HEK293 (cell line): ENCODE data around the gene POLR2L.

Experiments used
- CTCF ChIA-PET: fragments of 350-600 bp; formaldehyde crosslinking; extraction: SDS; loops from one replicate; lab custom pipeline; 2021; ENCODE audit warnings: antibody characterized with exemption; lab: Yijun Ruan, JAX
- POLR2A ChIA-PET: fragments of 300-600 bp; formaldehyde crosslinking; extraction: SDS; loops from one replicate; lab custom pipeline; 2020; ENCODE audit warnings: antibody characterized with exemption, inconsistent platforms; lab: Yijun Ruan, JAX
- H3K27ac ChIP-seq: fragments of 200-500 bp; sonication (Bioruptor generic); 2 replicates; pipeline ENCODE4 v1.5.1; 2014; ENCODE audit warnings: low read depth, low read length, control low read depth, inconsistent platforms; ENCODE audit errors: extremely low read depth
- H3K36me3 ChIP-seq, 2 experiments: fragments of 200-500 bp in 1 of 2; sonication (Bioruptor generic) in 1 of 2; 1 replicate in 1 of 2; 2 replicates in 1 of 2; pipeline ENCODE4 v1.5.1; 2014 to 2017; ENCODE audit warnings: inconsistent platforms in 2 of 2, low read length in 2 of 2; ENCODE audit not compliant: control insufficient read depth in 2 of 2, insufficient read depth in 1 of 2
- H3K4me1 ChIP-seq: fragments of 200-500 bp; sonication (Bioruptor generic); 2 replicates; pipeline ENCODE4 v1.5.1; 2014; ENCODE audit warnings: mild to moderate bottlenecking, low read length, inconsistent platforms; ENCODE audit not compliant: control insufficient read depth, insufficient read depth
- H3K4me3 ChIP-seq: 2 replicates; pipeline ENCODE4 v1.5.1; 2011; ENCODE audit warnings: low read depth, mild to moderate bottlenecking, control low read depth, low read length, moderate library complexity
- H3K9me3 ChIP-seq: fragments of 200-500 bp; sonication (Bioruptor generic); 2 replicates; pipeline ENCODE4 v1.5.1; 2014; ENCODE audit warnings: low read depth, low read length, inconsistent platforms; ENCODE audit not compliant: control insufficient read depth, insufficient read depth
- CTCF ChIP-seq: fragments of 450-650 bp; formaldehyde crosslinking; IDR thresholded peaks from 2 replicates; pipeline ENCODE4 v1.5.1; 2016; ENCODE audit warnings: missing biosample characterization, missing genetic modification characterization
- GLIS2 ChIP-seq: fragments of 450-650 bp; formaldehyde crosslinking; IDR thresholded peaks from 2 replicates; pipeline ENCODE4 v1.5.1; 2016; ENCODE audit warnings: missing biosample characterization, missing genetic modification characterization
- KLF1 ChIP-seq: fragments of 450-650 bp; formaldehyde crosslinking; IDR thresholded peaks from 2 replicates; pipeline ENCODE4 v1.5.1; 2016; ENCODE audit warnings: missing biosample characterization, missing genetic modification characterization
- KLF10 ChIP-seq: fragments of 450-650 bp; IDR thresholded peaks from 2 replicates; pipeline ENCODE4 v1.5.1; 2018; ENCODE audit warnings: missing biosample characterization, mild to moderate bottlenecking, missing genetic modification characterization
- KLF8 ChIP-seq: fragments of 450-650 bp; formaldehyde crosslinking; IDR thresholded peaks from 2 replicates; pipeline ENCODE4 v1.5.1; 2016; ENCODE audit warnings: missing biosample characterization, missing genetic modification characterization
- KLF9 ChIP-seq: fragments of 450-650 bp; formaldehyde crosslinking; IDR thresholded peaks from 2 replicates; pipeline ENCODE4 v1.5.1; 2016; ENCODE audit warnings: missing biosample characterization, missing genetic modification characterization, low read depth
- MZF1 ChIP-seq: fragments of 450-650 bp; formaldehyde crosslinking; IDR thresholded peaks from 2 replicates; pipeline ENCODE4 v1.5.1; 2017; ENCODE audit warnings: missing biosample characterization, missing genetic modification characterization, borderline replicate concordance
- REPIN1 ChIP-seq: fragments of 450-650 bp; formaldehyde crosslinking; IDR thresholded peaks from 2 replicates; pipeline ENCODE4 v1.5.1; 2017; ENCODE audit warnings: missing biosample characterization, missing genetic modification characterization, low read depth
- SCRT1 ChIP-seq: fragments of 450-650 bp; formaldehyde crosslinking; IDR thresholded peaks from 2 replicates; pipeline ENCODE4 v1.5.1; 2016; ENCODE audit warnings: missing biosample characterization, missing genetic modification characterization, borderline replicate concordance
- SCRT2 ChIP-seq: fragments of 450-650 bp; formaldehyde crosslinking; IDR thresholded peaks from 2 replicates; pipeline ENCODE4 v1.5.1; 2016; ENCODE audit warnings: missing biosample characterization, missing genetic modification characterization
- SP2 ChIP-seq: fragments of 450-650 bp; formaldehyde crosslinking; IDR thresholded peaks from 2 replicates; pipeline ENCODE4 v1.5.1; 2016; ENCODE audit warnings: missing biosample characterization, missing genetic modification characterization
- SP3 ChIP-seq: fragments of 450-650 bp; formaldehyde crosslinking; IDR thresholded peaks from 2 replicates; pipeline ENCODE4 v1.5.1; 2016; ENCODE audit warnings: missing biosample characterization, missing genetic modification characterization
- TCF7L2 ChIP-seq: IDR thresholded peaks from 2 replicates; pipeline ENCODE4 v1.6.1; 2011; ENCODE audit warnings: low read depth, mild to moderate bottlenecking, inconsistent platforms, low read length, moderate library complexity, borderline replicate concordance
- ZFHX2 ChIP-seq: fragments of 450-650 bp; formaldehyde crosslinking; conservative IDR thresholded peaks from 2 replicates; pipeline ENCODE4 v1.5.1; 2016; ENCODE audit warnings: missing biosample characterization, missing genetic modification characterization
- ZIC2 ChIP-seq: fragments of 450-650 bp; formaldehyde crosslinking; IDR thresholded peaks from 2 replicates; pipeline ENCODE4 v1.5.1; 2016; ENCODE audit warnings: missing biosample characterization, missing genetic modification characterization
- ZNF148 ChIP-seq: fragments of 450-650 bp; formaldehyde crosslinking; IDR thresholded peaks from 2 replicates; pipeline ENCODE4 v1.5.0; 2017; ENCODE audit warnings: missing biosample characterization, missing genetic modification characterization, borderline replicate concordance
- ZNF174 ChIP-seq: fragments of 450-650 bp; formaldehyde crosslinking; IDR thresholded peaks from 2 replicates; pipeline ENCODE4 v1.5.0; 2017; ENCODE audit warnings: missing biosample characterization, mild to moderate bottlenecking, missing genetic modification characterization
- ZNF341 ChIP-seq: fragments of 450-650 bp; formaldehyde crosslinking; IDR thresholded peaks from 2 replicates; pipeline ENCODE4; 2016; ENCODE audit warnings: low read depth, missing biosample characterization, missing genetic modification characterization
- ZNF37A ChIP-seq: fragments of 450-650 bp; IDR thresholded peaks from 2 replicates; pipeline ENCODE4 v1.5.1; 2018; ENCODE audit warnings: missing biosample characterization, missing genetic modification characterization
- ZNF433 ChIP-seq: fragments of 450-650 bp; formaldehyde crosslinking; IDR thresholded peaks from 2 replicates; pipeline ENCODE4 v1.5.1; 2016; ENCODE audit warnings: missing biosample characterization, missing genetic modification characterization, low read depth
- ZNF449 ChIP-seq: fragments of 450-650 bp; formaldehyde crosslinking; IDR thresholded peaks from 2 replicates; pipeline ENCODE4 v1.5.1; 2017; ENCODE audit warnings: missing biosample characterization, mild to moderate bottlenecking, missing genetic modification characterization, moderate library complexity
- ZNF521 ChIP-seq: fragments of 450-650 bp; formaldehyde crosslinking; IDR thresholded peaks from 2 replicates; pipeline ENCODE4 v1.5.1; 2017; ENCODE audit warnings: missing biosample characterization, mild to moderate bottlenecking, missing genetic modification characterization
- ZNF529 ChIP-seq: fragments of 450-650 bp; formaldehyde crosslinking; IDR thresholded peaks from 2 replicates; pipeline ENCODE4 v1.5.1; 2017; ENCODE audit warnings: missing genetic modification characterization, missing biosample characterization; ENCODE audit not compliant: insufficient replicate concordance
- ZNF664 ChIP-seq: fragments of 450-650 bp; formaldehyde crosslinking; IDR thresholded peaks from 2 replicates; pipeline ENCODE4 v1.5.1; 2016; ENCODE audit warnings: missing biosample characterization, missing genetic modification characterization
- ZSCAN16 ChIP-seq: fragments of 450-650 bp; formaldehyde crosslinking; IDR thresholded peaks from 2 replicates; pipeline ENCODE4 v1.5.1; 2016; ENCODE audit warnings: missing biosample characterization, missing genetic modification characterization
- ZSCAN30 ChIP-seq: fragments of 450-650 bp; IDR thresholded peaks from 2 replicates; pipeline ENCODE4 v1.5.1; 2018; ENCODE audit warnings: missing biosample characterization, mild to moderate bottlenecking, missing genetic modification characterization, moderate library complexity
- ZXDB ChIP-seq: fragments of 450-650 bp; formaldehyde crosslinking; IDR thresholded peaks from 2 replicates; pipeline ENCODE4 v1.5.1; 2016; ENCODE audit warnings: missing biosample characterization, missing genetic modification characterization

Gene POLR2L

GRCh38 chr11:839280-839623 lies 3.1 kb downstream of the POLR2L start:
- CTCF ChIA-PET, result interaction anchor here (0.7 kb wide), 2 partner anchors 9 to 35 kb away, joined by 3 read pairs; no protein-coding TSS in a partner anchor
- no peaks in the 10 kb centered on the region; the same call in 1 of the 2 replicates for H3K4me1 ChIP-seq
- H3K4me3 ChIP-seq, result no peak overlapping the region
- TF ChIP-seq ZNF148 (no peak), ZFHX2 (tag by site-specific recombination) (no peak)
- TF ChIP-seq, all 188 proteins: peak for 0
- Histone ChIP-seq H3K27ac (no peak overlapping the region), H3K36me3 (peaks cover 0 to 63% of the 10 kb centered on the region in 2 experiments; a peak in 1 of 3 replicates), H3K9me3 (no peaks in the 10 kb centered on the region)
- POLR2A ChIA-PET, result interaction anchor here (6.9 to 15.0 kb wide), 2 partner anchors 8 to 23 kb away, joined by 70 to 202 read pairs; partner anchors contain the start of genes CD151, CRACR2B and PNPLA2

- ChIA-PET POLR2A (interaction anchor here (0.6 to 15.0 kb wide), 5 partner anchors 7 to 33 kb away, joined by 3 to 202 read pairs (median 5); partner anchors contain the start of genes CD151, CRACR2B, PNPLA2 and RPLP2), CTCF (interaction anchor here (0.7 kb wide), 3 partner anchors 10 to 319 kb away, joined by 3 to 4 read pairs (median 3); no protein-coding TSS in a partner anchor)
- H3K9me3 ChIP-seq, result no peaks in the 10 kb centered on the region
- H3K27ac ChIP-seq, result no peak overlapping the region
- peaks cover 0 to 63% of the 10 kb centered on the region in 2 experiments; a peak in 1 of 3 replicates for H3K36me3 ChIP-seq
- H3K4me3 ChIP-seq, result no peak overlapping the region
- H3K4me1 ChIP-seq, result no peaks in the 10 kb centered on the region; the same call in 1 of the 2 replicates
- TF ChIP-seq SP2 (no peak), MZF1 (tag by site-specific recombination) (no peak), GLIS2 (peak; percentile 45), ZSCAN30 (tag by site-specific recombination) (0 out of 2 replicates have a peak, but pooled peaks have one; percentile 17), TCF7L2 (no peak), ZNF433 (tag by site-specific recombination) (no peak), ZNF664 (peak; percentile 49; the same call in 1 of the 2 replicates), ZNF449 (tag by site-specific recombination) (no peak), ZNF529 (tag by site-specific recombination) (no peak), SCRT1 (tag by site-specific recombination) (peak; percentile 78), KLF9 (tag by site-specific recombination) (peak; percentile 67), REPIN1 (no peak), CTCF (tag by site-specific recombination) (peak; percentile 65), SCRT2 (tag by site-specific recombination) (peak; percentile 92), KLF8 (peak; percentile 30; the same call in 1 of the 2 replicates), KLF1 (tag by site-specific recombination) (peak; percentile 78), KLF10 (tag by site-specific recombination) (peak; percentile 91), ZSCAN16 (tag by site-specific recombination) (peak; percentile 39; the same call in 1 of the 2 replicates), ZNF37A (no peak), ZNF521 (no peak), ZIC2 (tag by site-specific recombination) (peak; percentile 30; the same call in 1 of the 2 replicates), ZNF174 (tag by site-specific recombination) (no peak), ZXDB (tag by site-specific recombination) (no peak), ZNF341 (tag by site-specific recombination) (peak; percentile 14; the same call in 1 of the 2 replicates), SP3 (tag by site-specific recombination) (peak; percentile 61)
Measured at GRCh38 chr11:838441-839279, 3.7 kb downstream of the POLR2L start.
